Measurements from ENCODE around the gene SIDT2.

Gene SIDT2

GRCh38 chr11:117229931-117230285 is 51.4 kb downstream of the SIDT2 start:
- TF ChIP-seq CTCF (IDR thresholded peaks at IDR 0.05; ENCODE audit: low read depth, low read length), result no peak

GRCh38 chr11:117230286-117230961 is 51.9 kb downstream of the SIDT2 start:
- H3K4me3 ChIP-seq (ENCODE audit: low read depth, low read length), result no peak overlapping the region
- TF ChIP-seq CTCF (IDR thresholded peaks at IDR 0.05; ENCODE audit: low read depth, low read length), result no peak
- in situ Hi-C loops (cut with HindIII; ENCODE audit: low sequenced_read_pairs), result no loop called here
- DNase-seq (ENCODE audit: low read depth, low spot score), result peak; percentile 13

More at GRCh38 chr11:117229931-117230285, 51.4 kb downstream of the SIDT2 start:
- no peak for DNase-seq (ENCODE audit: low read depth, low spot score)
- H3K4me3 ChIP-seq (ENCODE audit: low read depth, low read length), result no peak overlapping the region
- in situ Hi-C loops (cut with HindIII; ENCODE audit: low sequenced_read_pairs), result no loop called here

- no peak for TF ChIP-seq CTCF (IDR thresholded peaks at IDR 0.05; ENCODE audit: low read depth, low read length)
- DNase-seq (ENCODE audit: low read depth, low spot score), result no peak
- H3K4me3 ChIP-seq (ENCODE audit: low read depth, low read length), result peak overlapping the region; percentile 98
- in situ Hi-C loops (cut with HindIII; ENCODE audit: low sequenced_read_pairs), result no loop called here
Observed at GRCh38 chr11:117230999-117231841, 52.7 kb downstream of the SIDT2 start.

GRCh38 chr11:117231842-117232091 is 53.2 kb downstream of the SIDT2 start, which contains the start of gene PCSK7:
Gene PCSK7 (minus strand): TSS chr11:117232073. CDS start chr11:117229844, 2,229 bp downstream.
- in situ Hi-C loops (cut with HindIII; ENCODE audit: low sequenced_read_pairs), result no loop called here
- peak within 1 kb of the TSS; percentile 98 for H3K4me3 ChIP-seq (ENCODE audit: low read depth, low read length)
- no peak for TF ChIP-seq CTCF (IDR thresholded peaks at IDR 0.05; ENCODE audit: low read depth, low read length)
- peak; percentile 55 for DNase-seq (ENCODE audit: low read depth, low spot score)

- TF ChIP-seq CTCF (IDR thresholded peaks at IDR 0.05; ENCODE audit: low read depth, low read length), result peak; percentile 76
- in situ Hi-C loops (cut with HindIII; ENCODE audit: low sequenced_read_pairs), result no loop called here
- H3K4me3 ChIP-seq (ENCODE audit: low read depth, low read length), result peak within 1 kb of the TSS; percentile 98
- peak; percentile 63 for DNase-seq (ENCODE audit: low read depth, low spot score)
Observed at GRCh38 chr11:117232092-117232878, 53.7 kb downstream of the SIDT2 start, which contains the start of gene RNF214. Gene RNF214 (plus strand): TSS chr11:117232671. CDS start chr11:117234273, 1,602 bp downstream.

GRCh38 chr11:117232911-117233409 is 54.4 kb downstream of the SIDT2 start:
- no peak for TF ChIP-seq CTCF (IDR thresholded peaks at IDR 0.05; ENCODE audit: low read depth, low read length)
- in situ Hi-C loops (cut with HindIII; ENCODE audit: low sequenced_read_pairs), result no loop called here
- DNase-seq (ENCODE audit: low read depth, low spot score), result no peak
- peak overlapping the region; percentile 98 for H3K4me3 ChIP-seq (ENCODE audit: low read depth, low read length)

Measured in astrocyte of the spinal cord (primary cell).